ENCODE measurements around the gene RNF144A. TPM values are rescaled to one million over a fixed set of nuclear protein-coding genes. Genes with fewer than 3 reads are reported as not detected.

The RNF144A gene
- total RNA-seq, 1 experiment from 2014 or later: 9.5 TPM

GRCh38 chr2:7003895-7004294, 86.7 kb downstream of the RNF144A start:
- ATAC-seq (no peak), DNase-seq (no peak)
- Histone ChIP-seq H3K27me3 (ENCODE audit: low read length) (no peaks in the 10 kb centered on the region), H3K4me3 (ENCODE audit: low read length) (no peak overlapping the region), H3K79me2 (ENCODE audit: low read length) (no peaks in the 10 kb centered on the region), H3K4me1 (ENCODE audit: insufficient read depth, low read length) (peaks cover 16% of the 10 kb centered on the region), H3K9me3 (ENCODE audit: low read length) (no peaks in the 10 kb centered on the region), H3K4me2 (ENCODE audit: low read length) (no peak overlapping the region), H3K36me3 (ENCODE audit: low read depth, low read length) (no peaks in the 10 kb centered on the region), H4K20me1 (ENCODE audit: low read length) (no peaks in the 10 kb centered on the region), H3K9ac (ENCODE audit: low read length) (no peak overlapping the region), H2AFZ (ENCODE audit: low read length) (no peak overlapping the region), H3K27ac (ENCODE audit: low read length) (no peak overlapping the region), H3F3A (ENCODE audit: low read length, unreplicated experiment) (no peaks in the 10 kb centered on the region), H3K9me2 (replicated peaks; ENCODE audit: low read length) (no peaks in the 10 kb centered on the region)
- TF ChIP-seq EZH2phosphoT487 (IDR thresholded peaks at IDR 0.05; ENCODE audit: borderline replicate concordance, low read length) (no peak), EZH2 (IDR thresholded peaks at IDR 0.05; ENCODE audit: low read length, unreplicated experiment) (no peak)
- TF ChIP-seq, protein P1, sequence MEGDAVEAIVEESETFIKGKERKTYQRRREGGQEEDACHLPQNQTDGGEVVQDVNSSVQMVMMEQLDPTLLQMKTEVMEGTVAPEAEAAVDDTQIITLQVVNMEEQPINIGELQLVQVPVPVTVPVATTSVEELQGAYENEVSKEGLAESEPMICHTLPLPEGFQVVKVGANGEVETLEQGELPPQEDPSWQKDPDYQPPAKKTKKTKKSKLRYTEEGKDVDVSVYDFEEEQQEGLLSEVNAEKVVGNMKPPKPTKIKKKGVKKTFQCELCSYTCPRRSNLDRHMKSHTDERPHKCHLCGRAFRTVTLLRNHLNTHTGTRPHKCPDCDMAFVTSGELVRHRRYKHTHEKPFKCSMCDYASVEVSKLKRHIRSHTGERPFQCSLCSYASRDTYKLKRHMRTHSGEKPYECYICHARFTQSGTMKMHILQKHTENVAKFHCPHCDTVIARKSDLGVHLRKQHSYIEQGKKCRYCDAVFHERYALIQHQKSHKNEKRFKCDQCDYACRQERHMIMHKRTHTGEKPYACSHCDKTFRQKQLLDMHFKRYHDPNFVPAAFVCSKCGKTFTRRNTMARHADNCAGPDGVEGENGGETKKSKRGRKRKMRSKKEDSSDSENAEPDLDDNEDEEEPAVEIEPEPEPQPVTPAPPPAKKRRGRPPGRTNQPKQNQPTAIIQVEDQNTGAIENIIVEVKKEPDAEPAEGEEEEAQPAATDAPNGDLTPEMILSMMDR (conservative IDR thresholded peaks at IDR 0.05; ENCODE audit: low read depth, low read length): no peak
- intact Hi-C loops (cut with micrococcal nuclease): no loop called here
- CTCF ChIA-PET: no interaction called here
- BruUV-seq (replicated peaks): no TSS peak
- POLR2A ChIA-PET (ENCODE audit: unreplicated experiment): no interaction called here

DNA sequence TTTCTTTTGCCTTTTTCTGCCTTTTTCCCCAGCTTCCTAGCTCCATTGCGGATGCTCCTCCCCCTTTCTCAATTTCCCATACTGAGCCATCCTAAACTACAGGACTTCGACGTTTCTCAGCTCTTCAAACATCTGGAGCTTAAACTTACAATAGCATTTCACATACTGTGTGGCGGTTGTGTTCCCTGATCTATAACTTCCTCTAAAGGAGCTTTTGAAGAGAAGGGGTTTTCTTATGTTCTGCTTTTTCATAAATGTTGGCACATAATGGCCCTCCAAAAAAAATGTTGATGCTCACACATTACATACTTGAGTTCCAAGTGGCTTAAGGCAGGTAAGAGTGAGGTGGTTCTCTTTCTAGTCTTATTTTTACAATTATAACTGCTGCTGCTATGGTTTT, 87.4 kb downstream of the RNF144A start:
- no peaks in the 10 kb centered on the region for H3F3A ChIP-seq (ENCODE audit: low read length, unreplicated experiment)
- H4K20me1 ChIP-seq (ENCODE audit: low read length): no peaks in the 10 kb centered on the region
- intact Hi-C loops (cut with micrococcal nuclease): no loop called here
- ATAC-seq: no peak
- peaks cover 23% of the 10 kb centered on the region for H3K4me1 ChIP-seq (ENCODE audit: insufficient read depth, low read length)
- POLR2A ChIA-PET (ENCODE audit: unreplicated experiment): no interaction called here
- no peak for DNase-seq
- no peak for TF ChIP-seq EZH2 (IDR thresholded peaks at IDR 0.05; ENCODE audit: low read length, unreplicated experiment)
- TF ChIP-seq, protein P1 (conservative IDR thresholded peaks at IDR 0.05; ENCODE audit: low read depth, low read length): no peak
- TF ChIP-seq EZH2phosphoT487 (IDR thresholded peaks at IDR 0.05; ENCODE audit: borderline replicate concordance, low read length): no peak
- no peaks in the 10 kb centered on the region for H3K9me2 ChIP-seq (replicated peaks; ENCODE audit: low read length)
- no peak overlapping the region for H2AFZ ChIP-seq (ENCODE audit: low read length)
- CTCF ChIA-PET: no interaction called here
- no peaks in the 10 kb centered on the region for H3K9me3 ChIP-seq (ENCODE audit: low read length)
- no peaks in the 10 kb centered on the region for H3K79me2 ChIP-seq (ENCODE audit: low read length)
- H3K4me3 ChIP-seq (ENCODE audit: low read length): no peak overlapping the region
- no TSS peak for BruUV-seq (replicated peaks)
- H3K36me3 ChIP-seq (ENCODE audit: low read depth, low read length): no peaks in the 10 kb centered on the region
- H3K9ac ChIP-seq (ENCODE audit: low read length): no peak overlapping the region
- H3K4me2 ChIP-seq (ENCODE audit: low read length): no peak overlapping the region
- H3K27ac ChIP-seq (ENCODE audit: low read length): no peak overlapping the region
- no peaks in the 10 kb centered on the region for H3K27me3 ChIP-seq (ENCODE audit: low read length)

DNA sequence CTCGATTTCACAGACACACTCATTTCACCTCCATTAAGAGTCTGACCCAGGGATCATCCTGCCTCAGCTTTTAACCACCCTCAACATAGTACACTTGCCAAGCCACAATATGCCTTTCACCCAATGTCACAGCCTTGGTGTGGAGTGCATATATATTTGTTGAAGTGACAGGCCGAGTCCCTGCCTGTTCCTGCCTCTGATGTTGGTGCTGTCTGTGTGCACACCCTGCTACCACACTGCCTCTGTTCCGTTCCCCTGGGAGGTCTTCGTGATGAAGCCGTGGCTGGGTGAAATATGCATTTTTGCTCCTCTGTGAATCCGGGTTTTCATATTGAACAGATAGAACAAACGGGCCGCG, 90.3 kb downstream of the RNF144A start:
- Histone ChIP-seq H3K4me1 (ENCODE audit: insufficient read depth, low read length) (peaks cover 48% of the 10 kb centered on the region), H3K27ac (ENCODE audit: low read length) (peak overlapping the region; percentile 99), H3K27me3 (ENCODE audit: low read length) (no peaks in the 10 kb centered on the region), H3K4me2 (ENCODE audit: low read length) (peak overlapping the region; percentile 42), H3K9ac (ENCODE audit: low read length) (peak overlapping the region; percentile 50), H3K9me2 (replicated peaks; ENCODE audit: low read length) (no peaks in the 10 kb centered on the region), H3K9me3 (ENCODE audit: low read length) (no peaks in the 10 kb centered on the region), H3K79me2 (ENCODE audit: low read length) (no peaks in the 10 kb centered on the region), H3K4me3 (ENCODE audit: low read length) (no peak overlapping the region), H4K20me1 (ENCODE audit: low read length) (no peaks in the 10 kb centered on the region), H3F3A (ENCODE audit: low read length, unreplicated experiment) (peaks cover 4% of the 10 kb centered on the region), H2AFZ (ENCODE audit: low read length) (no peak overlapping the region), H3K36me3 (ENCODE audit: low read depth, low read length) (no peaks in the 10 kb centered on the region)
- intact Hi-C loops (cut with micrococcal nuclease): no loop called here
- TF ChIP-seq EZH2phosphoT487 (IDR thresholded peaks at IDR 0.05; ENCODE audit: borderline replicate concordance, low read length) (no peak), EZH2 (IDR thresholded peaks at IDR 0.05; ENCODE audit: low read length, unreplicated experiment) (no peak)
- TF ChIP-seq, protein P1 (conservative IDR thresholded peaks at IDR 0.05; ENCODE audit: low read depth, low read length): no peak
- CTCF ChIA-PET: interaction anchor here (0.6 to 0.9 kb wide), 3 partner anchors 30 to 102 kb away, joined by 3 read pairs; no protein-coding TSS in a partner anchor
- ATAC-seq (no peak), DNase-seq (no peak)
- no TSS peak for BruUV-seq (replicated peaks)
- POLR2A ChIA-PET (ENCODE audit: unreplicated experiment): no interaction called here
